GM21528 (cell line): ENCODE data around the gene ADGRD1.
A peak's percentile ranks its signal among the peaks of the same experiment; 100 is the strongest.

Experiments
- ATAC-seq: cut with Tn5 transposase; IDR thresholded peaks from one replicate; pipeline ENCODE4 v1.9.1; 2021; ENCODE audit warnings: mild to moderate bottlenecking, moderate library complexity; ENCODE audit not compliant: unreplicated experiment, low FRiP score

The ADGRD1 gene

DNA sequence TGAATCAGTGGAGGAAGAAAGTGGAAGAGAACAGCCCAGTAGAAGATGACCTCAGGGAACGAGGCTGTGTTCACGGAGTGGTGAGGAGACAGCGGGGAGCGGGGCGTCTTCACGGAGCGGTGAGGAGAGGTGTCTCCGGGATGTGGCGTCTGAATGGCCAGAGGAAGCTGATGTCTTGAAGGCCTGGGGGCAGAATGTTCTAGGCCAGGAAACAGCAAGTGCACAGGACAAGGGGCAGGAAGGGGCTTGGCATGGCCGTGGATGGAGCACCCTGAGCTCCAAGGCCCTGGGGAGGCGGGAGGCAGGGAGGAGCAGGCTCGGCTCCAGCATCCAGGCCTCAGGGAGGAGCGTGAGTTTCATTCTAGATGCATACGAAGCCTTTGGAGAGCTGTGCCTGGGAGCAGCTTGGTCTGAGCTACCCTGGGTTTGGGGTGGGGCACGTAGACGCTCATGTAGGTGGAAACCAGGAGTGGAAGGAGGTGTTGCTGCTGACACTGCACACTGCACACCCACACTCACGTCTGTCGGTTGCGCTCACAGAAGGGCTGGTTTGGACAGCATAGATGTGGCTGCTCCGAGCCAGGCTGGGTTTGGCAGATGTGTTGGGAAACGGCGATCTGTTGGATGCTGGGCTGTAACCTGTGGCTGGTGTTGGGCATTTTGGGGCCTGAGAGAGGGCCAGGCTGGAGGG lies 131.6 kb downstream of the ADGRD1 start:
- ATAC-seq, result no peak

DNA sequence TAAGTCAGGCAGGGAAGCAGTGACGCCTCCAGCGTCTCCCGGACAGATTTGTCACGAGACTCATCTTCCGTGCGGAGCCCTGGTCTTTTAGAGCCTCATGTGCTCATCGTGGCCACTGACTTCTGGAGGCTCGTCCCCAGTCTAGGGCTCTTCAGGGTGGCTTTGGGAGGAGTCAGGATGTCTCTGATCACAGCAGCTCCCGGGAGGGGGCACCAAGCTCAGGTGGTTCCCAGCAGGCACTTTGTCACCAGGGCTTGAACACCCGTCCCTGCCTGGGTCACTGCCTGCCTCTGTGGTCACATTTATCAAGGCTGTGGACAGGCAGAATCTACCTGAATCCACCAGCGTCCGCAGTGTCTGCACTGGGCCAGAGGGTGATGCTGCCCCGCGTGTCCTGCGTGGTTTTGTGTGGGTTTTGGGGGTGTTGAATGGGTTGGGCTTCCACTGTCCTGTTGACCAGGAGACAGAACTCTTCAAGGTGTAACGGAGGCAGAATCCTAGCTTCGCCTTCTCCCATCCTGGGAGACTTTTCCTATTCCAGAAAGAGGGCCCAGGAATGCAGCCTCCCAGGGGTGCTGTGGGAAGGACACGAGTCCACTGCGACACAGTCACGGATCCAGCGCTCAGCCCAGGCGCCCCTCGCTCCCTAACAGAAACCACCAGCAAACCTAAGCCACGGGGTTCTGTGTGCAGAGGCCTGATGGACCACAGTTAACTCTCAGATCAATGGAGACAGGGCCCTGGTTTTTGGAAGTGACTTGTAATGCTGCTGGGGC lies 132.3 kb downstream of the ADGRD1 start:
- no peak for ATAC-seq

GRCh38 chr12:131087302-131087818 lies 133.7 kb downstream of the ADGRD1 start:
- no peak for ATAC-seq

DNA sequence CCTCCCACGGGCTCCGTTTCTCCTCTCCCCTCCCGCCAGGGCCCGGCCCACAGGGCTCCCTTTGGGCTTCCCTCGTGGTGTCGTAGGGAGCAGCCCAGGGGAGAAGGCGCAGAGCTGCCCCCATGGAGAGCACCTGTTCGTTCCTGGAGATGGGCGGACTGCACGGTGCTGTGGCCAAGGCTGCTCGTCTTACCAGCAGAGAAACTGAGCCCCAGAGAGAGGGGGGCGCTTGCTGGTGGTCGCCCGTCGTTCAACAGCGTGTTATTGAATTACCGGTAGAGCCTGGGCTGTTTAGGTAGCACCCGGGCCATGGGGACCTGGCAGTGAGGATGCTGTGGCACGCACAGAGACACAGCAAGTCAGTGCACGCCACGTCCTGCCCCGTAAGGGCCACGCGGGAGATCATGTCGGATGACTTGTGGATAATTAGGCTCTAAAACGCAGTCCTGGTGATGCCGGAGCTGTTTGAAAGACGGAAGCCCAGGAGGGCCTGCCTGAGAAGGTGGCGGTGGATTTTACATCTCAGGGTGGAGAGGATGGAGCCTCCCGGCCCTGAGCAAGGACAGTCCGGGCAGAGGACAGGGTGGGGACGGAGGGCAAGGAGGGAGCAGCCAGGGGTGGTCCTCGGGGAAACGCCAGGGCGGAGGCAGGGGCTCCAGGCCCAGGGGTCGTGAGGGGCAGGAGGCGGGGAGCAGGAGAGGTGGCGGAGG lies 134.4 kb downstream of the ADGRD1 start:
- no peak for ATAC-seq

- no peak for ATAC-seq
Observed at GRCh38 chr12:131088701-131089530, 135.2 kb downstream of the ADGRD1 start.

GRCh38 chr12:131089531-131090273 lies 136.0 kb downstream of the ADGRD1 start:
- no peak for ATAC-seq

DNA sequence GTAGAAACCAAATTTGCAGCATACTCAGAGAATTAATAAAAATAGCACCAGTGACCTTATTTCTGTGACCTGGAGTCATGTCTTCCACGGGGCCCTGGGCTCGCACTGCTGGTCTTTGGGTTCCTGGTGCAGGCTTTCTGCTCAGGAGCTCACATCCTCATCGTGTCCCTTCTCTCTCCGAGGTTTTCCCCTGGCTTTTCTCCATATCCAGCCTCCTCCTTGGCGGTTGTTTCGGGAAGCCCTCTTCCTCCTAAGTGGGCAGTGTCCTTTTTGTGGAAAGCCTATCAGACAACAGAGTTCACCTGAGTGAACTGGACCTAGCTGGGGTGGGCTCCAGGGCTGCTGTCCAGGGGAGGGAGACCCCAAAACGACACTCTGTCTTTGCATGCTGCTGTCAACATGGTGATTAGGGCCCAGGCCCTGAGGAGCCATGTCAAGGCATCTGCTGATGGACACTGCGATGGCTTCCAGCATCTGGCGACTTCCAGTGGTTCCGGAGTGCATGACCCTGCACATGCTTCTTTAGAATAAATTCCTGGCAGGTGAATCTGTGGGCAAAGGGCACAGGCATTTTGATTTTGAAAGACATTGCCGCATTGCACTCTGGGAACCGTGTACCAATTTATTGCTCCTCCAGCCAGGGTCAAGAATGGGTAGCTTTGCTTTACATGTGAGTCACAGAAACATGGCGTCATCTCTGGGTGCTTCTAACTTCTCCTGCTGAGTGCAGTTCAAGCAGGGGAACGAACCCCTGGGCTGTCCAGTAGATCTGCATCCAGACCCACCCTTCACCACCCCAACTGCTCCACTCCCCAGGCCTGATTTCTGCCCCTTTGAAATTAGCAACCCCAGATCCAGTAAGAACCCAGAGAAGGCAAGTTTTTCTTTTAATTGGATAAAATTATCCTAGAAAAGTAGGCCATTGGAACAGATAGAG lies 136.8 kb downstream of the ADGRD1 start:
- ATAC-seq, result no peak

- ATAC-seq, result no peak
Observed at GRCh38 chr12:131091413-131091975, 137.8 kb downstream of the ADGRD1 start.

DNA sequence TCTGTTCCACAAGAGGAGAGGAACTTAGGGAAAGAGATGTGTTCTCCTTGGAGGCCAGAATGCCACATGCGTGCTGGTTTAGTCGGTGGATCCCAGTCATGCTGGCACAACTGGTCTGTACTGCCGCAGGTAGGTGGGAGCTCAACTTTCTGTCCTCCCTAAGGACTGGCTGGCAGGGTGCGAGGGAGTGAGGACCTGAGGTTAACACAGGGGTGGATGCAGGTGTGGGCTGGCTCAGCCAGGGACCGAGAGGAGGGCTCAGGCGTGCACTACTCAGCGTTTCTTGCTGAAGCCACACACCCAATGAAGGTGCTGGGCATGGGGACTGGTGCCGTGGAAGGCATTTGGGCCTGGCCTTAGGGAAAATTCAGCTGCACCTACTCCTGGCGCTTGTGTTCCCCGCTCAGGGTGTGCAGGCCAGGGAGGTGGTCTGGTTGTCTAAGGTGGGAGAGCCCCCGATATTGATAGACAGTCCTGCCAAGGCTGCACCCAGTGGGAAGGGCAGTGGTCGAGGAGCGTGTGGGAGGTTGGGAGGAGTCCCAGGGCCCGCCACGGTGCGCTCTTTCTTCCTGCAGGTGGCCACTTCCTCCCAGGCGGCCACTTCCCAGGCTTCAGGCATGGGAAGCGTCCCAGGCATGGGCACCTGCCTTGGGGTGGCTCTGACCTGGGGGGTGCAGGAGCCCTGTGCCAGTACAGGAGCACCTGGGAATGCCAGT lies 138.4 kb downstream of the ADGRD1 start:
- no peak for ATAC-seq

- ATAC-seq, result peak; percentile 75
Observed at GRCh38 chr12:131092901-131093603, 139.3 kb downstream of the ADGRD1 start.

- ATAC-seq, result no peak
Observed at GRCh38 chr12:131093604-131093955, 139.9 kb downstream of the ADGRD1 start.

GRCh38 chr12:131093971-131094830 lies 140.5 kb downstream of the ADGRD1 start:
- ATAC-seq, result no peak

DNA sequence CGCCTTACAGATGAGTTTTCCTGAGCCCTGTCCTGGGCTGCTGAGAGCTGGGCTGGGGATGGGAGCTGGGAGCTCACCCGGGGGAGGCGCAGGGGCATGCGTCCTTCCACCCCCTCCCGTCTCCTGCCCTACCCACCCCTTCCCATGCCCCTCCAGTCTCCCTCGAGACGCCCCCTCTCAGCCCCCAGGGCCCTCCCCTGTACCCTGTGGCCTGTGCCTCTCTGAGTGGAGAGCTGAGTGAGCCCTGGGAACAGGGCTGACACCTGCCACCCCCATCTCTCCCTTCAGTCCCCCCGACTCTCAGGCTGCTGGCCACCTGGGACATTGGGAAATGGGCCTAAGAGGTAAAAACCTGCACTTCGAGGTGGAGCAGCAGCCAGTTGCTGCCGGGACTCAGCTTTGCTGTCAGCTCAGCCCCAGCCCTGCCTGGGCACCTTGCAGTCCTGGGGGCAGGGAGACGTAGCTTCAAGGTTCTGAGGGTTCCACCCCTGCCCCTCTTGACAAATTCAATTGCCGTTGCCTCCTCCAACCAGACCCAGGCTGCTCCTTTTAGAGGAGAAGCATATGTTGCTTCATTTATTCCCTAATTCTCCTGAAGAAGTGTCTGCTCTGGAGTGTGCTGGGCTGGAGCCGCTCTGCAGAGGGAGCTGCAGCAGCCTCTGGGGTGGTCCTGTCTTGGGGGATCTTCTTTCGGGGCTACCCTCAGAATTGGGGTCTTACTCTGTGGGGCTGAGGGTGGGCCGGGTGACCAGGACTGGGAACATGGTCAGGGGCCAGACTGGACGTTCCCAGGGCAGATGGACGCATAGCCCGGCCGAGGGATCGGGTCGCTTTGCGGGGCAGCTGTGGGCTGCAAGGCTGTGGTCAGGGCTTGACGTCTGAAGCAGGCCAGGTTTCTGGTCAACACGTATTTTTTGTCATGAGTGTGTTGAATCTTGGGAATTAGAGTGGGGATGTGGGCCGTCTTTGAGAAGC lies 141.4 kb downstream of the ADGRD1 start:
- no peak for ATAC-seq

DNA sequence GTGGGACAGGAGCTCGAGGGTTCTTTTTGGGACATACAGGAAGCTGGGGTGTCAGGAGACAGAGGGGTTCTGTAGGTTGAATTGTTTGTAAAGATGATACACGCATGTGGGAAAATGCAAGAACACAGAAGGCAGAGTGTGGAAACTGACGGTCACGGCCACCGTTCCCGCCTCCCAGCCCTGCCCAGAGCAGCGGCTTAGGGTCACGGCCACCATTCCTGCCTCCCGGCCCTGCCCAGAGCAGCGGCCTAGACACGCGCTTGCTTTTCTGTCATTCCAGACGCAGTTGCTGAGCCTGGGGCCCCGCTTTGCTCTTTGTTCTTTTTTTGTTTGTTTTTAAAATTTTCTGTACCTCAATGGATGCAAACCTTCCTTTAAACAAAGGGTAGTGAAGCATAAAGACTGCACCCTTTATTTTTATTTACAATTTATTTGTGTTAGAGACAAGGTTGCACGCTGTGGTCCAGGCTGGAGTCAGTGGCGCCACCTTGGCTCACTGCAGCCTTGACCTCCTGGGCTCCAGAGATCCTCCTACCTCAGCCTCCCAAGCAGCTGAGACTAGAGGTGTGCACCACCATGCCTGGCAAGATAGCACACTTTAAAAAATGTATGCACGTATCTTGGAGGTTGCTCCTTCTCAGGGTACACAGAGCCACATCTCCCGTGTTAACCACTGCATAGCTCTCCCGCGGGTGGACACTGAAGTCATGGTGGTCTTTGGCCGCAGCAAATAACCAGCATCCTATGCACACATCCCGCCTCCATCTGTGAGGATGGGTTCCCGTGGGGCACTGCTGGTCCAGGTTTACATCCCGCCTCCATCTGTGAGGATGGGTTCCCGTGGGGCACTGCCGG lies 142.3 kb downstream of the ADGRD1 start:
- no peak for ATAC-seq
